HepG2 (cell line): ENCODE results near the gene PDGFRB. TPM values are rescaled to one million over a fixed set of nuclear protein-coding genes. Genes with fewer than 3 reads are reported as not detected.

Experiments
- CEBPG ChIP-seq: IDR thresholded peaks from 2 replicates; pipeline ENCODE4 v1.6.1; 2016
- CHD4 ChIP-seq: fragments of 200-600 bp; sonication (generic); IDR thresholded peaks from 2 replicates; pipeline ENCODE4 v1.7.0; 2017; ENCODE audit warnings: mild to moderate bottlenecking, low read length, borderline replicate concordance
- CREBL2 ChIP-seq: sonication (generic); formaldehyde crosslinking; IDR thresholded peaks from 2 replicates; pipeline ENCODE4 v1.8.1; 2023; ENCODE audit warnings: missing genetic modification reagents, mild to moderate bottlenecking, borderline replicate concordance
- ETV6 ChIP-seq: sonication (generic); formaldehyde crosslinking; conservative IDR thresholded peaks from 2 replicates; pipeline ENCODE4 v1.4.0; 2020; ENCODE audit warnings: missing genetic modification reagents
- KAT2B ChIP-seq: fragments of 150-350 bp; IDR thresholded peaks from 2 replicates; pipeline ENCODE4 v1.6.1; 2014; ENCODE audit warnings: low read depth, low read length, borderline replicate concordance
- KLF11 ChIP-seq: IDR thresholded peaks from 2 replicates; pipeline ENCODE4 v1.6.1; 2016; ENCODE audit warnings: missing compliant biosample characterization
- MAF1 ChIP-seq: sonication (generic); formaldehyde crosslinking; IDR thresholded peaks from 2 replicates; pipeline ENCODE4 v1.5.0; 2020; ENCODE audit warnings: missing genetic modification reagents, borderline replicate concordance
- MLXIP ChIP-seq: sonication (generic); formaldehyde crosslinking; IDR thresholded peaks from 2 replicates; pipeline ENCODE4 v1.9.0; 2021; ENCODE audit warnings: missing genetic modification reagents, borderline replicate concordance
- NFE2L1 ChIP-seq: sonication (generic); formaldehyde crosslinking; IDR thresholded peaks from 2 replicates; pipeline ENCODE4 v1.4.0; 2020; ENCODE audit warnings: missing genetic modification reagents, mild to moderate bottlenecking, borderline replicate concordance
- NFKBIZ ChIP-seq: IDR thresholded peaks from 2 replicates; pipeline ENCODE4 v1.6.1; 2018; ENCODE audit warnings: missing genetic modification reagents, missing compliant biosample characterization
- SETDB1 ChIP-seq: sonication (generic); formaldehyde crosslinking; IDR thresholded peaks from 2 replicates; pipeline ENCODE4 v1.5.1; 2020; ENCODE audit warnings: missing genetic modification reagents, mild to moderate bottlenecking, borderline replicate concordance
- TCF12 ChIP-seq, 2 experiments: fragments of 450-650 bp in 1 of 2; sonication (generic) in 1 of 2; formaldehyde crosslinking in 1 of 2; IDR thresholded peaks; 2 replicates each; pipeline versions ENCODE4 v1.6.1 to v1.8.0; 2017 to 2022; ENCODE audit warnings: antibody characterized with exemption in 1 of 2, mild to moderate bottlenecking in 1 of 2, missing genetic modification reagents in 1 of 2, moderate library complexity in 1 of 2
- THAP8 ChIP-seq: sonication (generic); formaldehyde crosslinking; IDR thresholded peaks from 2 replicates; pipeline ENCODE4 v1.5.1; 2020; ENCODE audit warnings: missing genetic modification reagents, mild to moderate bottlenecking, borderline replicate concordance
- THYN1 ChIP-seq: sonication (generic); formaldehyde crosslinking; IDR thresholded peaks from 2 replicates; pipeline ENCODE4 v1.8.1; 2023; ENCODE audit warnings: low read depth, mild to moderate bottlenecking, moderate library complexity, missing genetic modification reagents, borderline replicate concordance
- ZBTB14 ChIP-seq: sonication (generic); formaldehyde crosslinking; IDR thresholded peaks from 2 replicates; pipeline ENCODE4 v1.4.0; 2020; ENCODE audit warnings: missing genetic modification reagents
- ZBTB3 ChIP-seq: sonication (generic); formaldehyde crosslinking; IDR thresholded peaks from 2 replicates; pipeline ENCODE4 v1.4.0; 2020; ENCODE audit warnings: low read depth, mild to moderate bottlenecking, moderate library complexity, missing genetic modification reagents, borderline replicate concordance
- ZFY ChIP-seq: sonication (generic); formaldehyde crosslinking; IDR thresholded peaks from 2 replicates; pipeline ENCODE4 v1.4.0; 2020; ENCODE audit warnings: missing genetic modification reagents
- ZNF3 ChIP-seq: IDR thresholded peaks from 2 replicates; pipeline ENCODE4 v1.7.0; 2017; ENCODE audit warnings: inconsistent platforms
- ZNF317 ChIP-seq: sonication (generic); formaldehyde crosslinking; IDR thresholded peaks from 2 replicates; pipeline ENCODE4 v1.5.0; 2020; ENCODE audit warnings: mild to moderate bottlenecking, missing genetic modification reagents
- ZNF335 ChIP-seq: sonication (generic); formaldehyde crosslinking; IDR thresholded peaks from 2 replicates; pipeline ENCODE4 v1.4.0; 2020; ENCODE audit warnings: missing genetic modification reagents
- ZNF430 ChIP-seq: sonication (generic); formaldehyde crosslinking; IDR thresholded peaks from 2 replicates; pipeline ENCODE4 v1.9.0; 2021; ENCODE audit warnings: mild to moderate bottlenecking, missing genetic modification reagents
- ZNF543 ChIP-seq: sonication (generic); formaldehyde crosslinking; IDR thresholded peaks from 2 replicates; pipeline ENCODE4 v1.4.0; 2020; ENCODE audit warnings: mild to moderate bottlenecking, missing genetic modification reagents
- ZNF556 ChIP-seq: sonication (generic); formaldehyde crosslinking; IDR thresholded peaks from 2 replicates; pipeline ENCODE4 v1.4.0; 2020; ENCODE audit warnings: mild to moderate bottlenecking, missing genetic modification reagents, borderline replicate concordance
- ZNF607 ChIP-seq: sonication (generic); formaldehyde crosslinking; IDR thresholded peaks from 2 replicates; pipeline ENCODE4 v1.5.1; 2020; ENCODE audit warnings: missing genetic modification reagents, mild to moderate bottlenecking, borderline replicate concordance
- ZNF703 ChIP-seq: sonication (generic); formaldehyde crosslinking; IDR thresholded peaks from 2 replicates; pipeline ENCODE4 v1.5.1; 2020; ENCODE audit warnings: missing genetic modification reagents, mild to moderate bottlenecking, moderate library complexity, borderline replicate concordance
- ZSCAN20 ChIP-seq: sonication (generic); formaldehyde crosslinking; IDR thresholded peaks from 2 replicates; pipeline ENCODE4 v1.4.0; 2020; ENCODE audit warnings: missing genetic modification reagents, mild to moderate bottlenecking, borderline replicate concordance
- ZSCAN29 ChIP-seq: sonication (generic); formaldehyde crosslinking; conservative IDR thresholded peaks from 2 replicates; pipeline ENCODE4 v1.4.0; 2020; ENCODE audit warnings: mild to moderate bottlenecking, missing genetic modification reagents
- polyA plus RNA-seq, 8 experiments: library from polyadenylated mRNA; depleted of rRNA in 3 of 8; stranded (reverse) in 7 of 8; unstranded in 1 of 8; fragments of >200 nt; fragmentation: Illumina TruSeq in 4 of 8; extraction: Trizol in 4 of 8; gene quantifications; 2 replicates each; pipeline versions ENCODE4 v1.2.1 to v1.2.3, GENCODE V29; 2011 to 2016; ENCODE audit warnings: low read depth in 4 of 8, missing spikeins in 1 of 8, mixed read lengths in 1 of 8; ENCODE audit not compliant: insufficient read depth in 1 of 8
- total RNA-seq, 5 experiments: library from RNA; depleted of rRNA; stranded (reverse); fragments of >200 nt; fragmentation: Illumina TruSeq; extraction: Trizol; gene quantifications; 2 replicates each; pipeline ENCODE4 v1.2.3, GENCODE V29; 2016; ENCODE audit warnings: low read depth in 1 of 5

PDGFRB gene
- total and polyA plus RNA-seq, 2 of the 13 experiments (the other 11 are each of a cell fraction or from before 2014, with no cell fraction given): 4.0 to 21.0 TPM

- TF ChIP-seq ZBTB14 (CRISPR knock-in tag) (no peak), NFKBIZ (CRISPR knock-in tag) (no peak), ZSCAN29 (CRISPR knock-in tag) (no peak; the same call in 1 of the 2 replicates), MAF1 (CRISPR knock-in tag) (no peak), CREBL2 (CRISPR knock-in tag) (no peak), TCF12 (IDR thresholded peaks at IDR 0.05) (no peak), TCF12 (CRISPR knock-in tag; IDR thresholded peaks at IDR 0.05) (no peak), ZNF430 (CRISPR knock-in tag) (0 out of 2 replicates have a peak, but pooled peaks have one; percentile 51), CHD4 (no peak), ZNF335 (CRISPR knock-in tag) (no peak), ZNF3 (CRISPR knock-in tag) (0 out of 2 replicates have a peak, but pooled peaks have one; percentile 34), SETDB1 (no peak), KLF11 (CRISPR knock-in tag) (no peak), NFE2L1 (CRISPR knock-in tag) (no peak), ZFY (CRISPR knock-in tag) (no peak), ETV6 (no peak), ZBTB3 (CRISPR knock-in tag) (no peak), CEBPG (CRISPR knock-in tag) (peak; percentile 92), ZNF543 (CRISPR knock-in tag) (no peak), ZNF703 (CRISPR knock-in tag) (no peak), THYN1 (CRISPR knock-in tag) (no peak), ZNF607 (no peak), MLXIP (no peak), KAT2B (no peak), ZNF556 (no peak), ZNF317 (CRISPR knock-in tag) (peak; percentile 33; the same call in 1 of the 2 replicates), ZSCAN20 (no peak), THAP8 (CRISPR knock-in tag) (no peak)
Observed at GRCh38 chr5:150142959-150143349, 12.7 kb downstream of the PDGFRB start (continued).
